Glutamatergic neuron (in vitro differentiated cells): ENCODE results near the gene DGUOK. TPM values are rescaled to one million over a fixed set of nuclear protein-coding genes. Genes with fewer than 3 reads are reported as not detected.
"Not testable (repeated sequence)": the region's sequence is repeated elsewhere in the genome, so short reads cannot be mapped to it uniquely, and the experiment has no call there.

Source experiments
- DNase-seq: peaks from one replicate; pipeline ENCODE4 v3.0.0; 2022
- H3K27ac Mint-ChIP-seq: one replicate; pipeline ENCODE4 v1.8.0; 2020; ENCODE audit warnings: mild to moderate bottlenecking, mixed read lengths, inconsistent platforms; ENCODE audit not compliant: unreplicated experiment
- H3K27me3 Mint-ChIP-seq: one replicate; pipeline ENCODE4 v1.8.0; 2020; ENCODE audit warnings: mild to moderate bottlenecking, moderate library complexity, mixed read lengths, inconsistent platforms; ENCODE audit not compliant: unreplicated experiment
- H3K36me3 Mint-ChIP-seq: one replicate; pipeline ENCODE4 v1.8.0; 2020; ENCODE audit warnings: mild to moderate bottlenecking, mixed read lengths, inconsistent platforms; ENCODE audit not compliant: unreplicated experiment
- H3K4me1 Mint-ChIP-seq: one replicate; pipeline ENCODE4 v1.8.0; 2020; ENCODE audit warnings: mild to moderate bottlenecking, low read depth, mixed read lengths, inconsistent platforms; ENCODE audit not compliant: unreplicated experiment
- H3K4me3 Mint-ChIP-seq: one replicate; pipeline ENCODE4 v1.8.0; 2020; ENCODE audit warnings: mild to moderate bottlenecking, mixed read lengths, inconsistent platforms; ENCODE audit not compliant: unreplicated experiment
- H3K9me3 Mint-ChIP-seq: one replicate; pipeline ENCODE4 v1.8.0; 2020; ENCODE audit warnings: mild to moderate bottlenecking, moderate library complexity, mixed read lengths, inconsistent platforms; ENCODE audit not compliant: unreplicated experiment
- CTCF ChIP-seq: fragments of 200-600 bp; sonication (generic); IDR thresholded peaks from one replicate; pipeline ENCODE4 v1.5.0; 2021; ENCODE audit not compliant: partially characterized antibody, unreplicated experiment
- total RNA-seq: library from RNA; stranded (reverse); fragmentation: NEBNext Ultra II Directional; extraction: Animal tissue kit (Norgen Biotek cat#: 25700); gene quantifications from one replicate; pipeline ENCODE4 v1.2.1, GENCODE V29; 2021; ENCODE audit not compliant: unreplicated experiment

DGUOK gene
- total RNA-seq, 1 donor from 2014 or later, result 96.8 TPM

GRCh38 chr2:73937103-73937885 lies 10.6 kb downstream of the DGUOK start:
- Mint-ChIP-seq H3K27ac (no peak overlapping the region), H3K4me3 (no peak overlapping the region), H3K9me3 (no peaks in the 10 kb centered on the region), H3K36me3 (no peaks in the 10 kb centered on the region), H3K27me3 (peaks cover 2% of the 10 kb centered on the region), H3K4me1 (peaks cover 2% of the 10 kb centered on the region)
- DNase-seq, result no peak
- no peak for TF ChIP-seq CTCF

- Mint-ChIP-seq H3K27me3 (peaks cover 2% of the 10 kb centered on the region), H3K9me3 (no peaks in the 10 kb centered on the region), H3K4me3 (no peak overlapping the region), H3K36me3 (no peaks in the 10 kb centered on the region), H3K4me1 (peaks cover 2% of the 10 kb centered on the region), H3K27ac (no peak overlapping the region)
- DNase-seq, result no peak
- no peak for TF ChIP-seq CTCF
Observed at GRCh38 chr2:73937899-73938298, 11.2 kb downstream of the DGUOK start.

GRCh38 chr2:73938718-73939352 lies 12.2 kb downstream of the DGUOK start:
- Mint-ChIP-seq H3K36me3 (no peaks in the 10 kb centered on the region), H3K4me1 (peaks cover 2% of the 10 kb centered on the region), H3K4me3 (no peak overlapping the region), H3K9me3 (no peaks in the 10 kb centered on the region), H3K27ac (no peak overlapping the region), H3K27me3 (peaks cover 2% of the 10 kb centered on the region)
- no peak for TF ChIP-seq CTCF
- DNase-seq, result no peak

- Mint-ChIP-seq H3K27ac (no peak overlapping the region), H3K4me1 (peaks cover 2% of the 10 kb centered on the region), H3K4me3 (no peak overlapping the region), H3K9me3 (no peaks in the 10 kb centered on the region), H3K36me3 (no peaks in the 10 kb centered on the region), H3K27me3 (peaks cover 2% of the 10 kb centered on the region)
- TF ChIP-seq CTCF, result no peak
- no peak for DNase-seq
Observed at GRCh38 chr2:73939419-73939818, 12.7 kb downstream of the DGUOK start.

- not testable (repeated sequence) for H3K36me3 Mint-ChIP-seq, H3K27ac Mint-ChIP-seq, H3K4me3 Mint-ChIP-seq, H3K9me3 Mint-ChIP-seq, H3K4me1 Mint-ChIP-seq, H3K27me3 Mint-ChIP-seq, DNase-seq
Observed at GRCh38 chr2:73940066-73940465, 13.4 kb downstream of the DGUOK start.
